Hematopoietic multipotent progenitor cell treated with erythropoietin and hydrocortisone succinate and interleukin-3 and kit ligand, for 8 days (in vitro differentiated cells): ENCODE measurements around the gene RAD51B.
"Not testable (repeated sequence)": the region's sequence is repeated elsewhere in the genome, so short reads cannot be mapped to it uniquely, and the experiment has no call there.

Experiments used
- DNase-seq: peaks from one replicate; pipeline ENCODE4 v3.0.0-alpha.2; 2015

RAD51B gene

GRCh38 chr14:67951529-67952135 lies 132.1 kb downstream of the RAD51B start:
- DNase-seq = no peak

GRCh38 chr14:67952381-67952780 lies 132.8 kb downstream of the RAD51B start:
- no peak for DNase-seq

GRCh38 chr14:67952786-67953185 lies 133.2 kb downstream of the RAD51B start:
- no peak for DNase-seq

- DNase-seq = no peak
Observed at GRCh38 chr14:67955261-67955660, 135.7 kb downstream of the RAD51B start.

- no peak for DNase-seq
Observed at GRCh38 chr14:67957946-67958345, 138.4 kb downstream of the RAD51B start.

- no peak for DNase-seq
Observed at GRCh38 chr14:67961676-67962075, 142.1 kb downstream of the RAD51B start.

- peak; percentile 20 for DNase-seq
Observed at GRCh38 chr14:67962215-67962644, 142.7 kb downstream of the RAD51B start.

GRCh38 chr14:67963545-67963944 lies 144.0 kb downstream of the RAD51B start:
- DNase-seq = peak; percentile 8

- no peak for DNase-seq
Observed at GRCh38 chr14:67963960-67964812, 144.6 kb downstream of the RAD51B start.

GRCh38 chr14:67965696-67966095 lies 146.1 kb downstream of the RAD51B start:
- no peak for DNase-seq

- DNase-seq = no peak
Observed at GRCh38 chr14:67967206-67967605, 147.6 kb downstream of the RAD51B start.

GRCh38 chr14:67967970-67968369 lies 148.4 kb downstream of the RAD51B start:
- DNase-seq = not testable (repeated sequence)

- no peak for DNase-seq
Observed at GRCh38 chr14:67970923-67971322, 151.3 kb downstream of the RAD51B start.

- DNase-seq = no peak
Observed at GRCh38 chr14:67971627-67972625, 152.3 kb downstream of the RAD51B start.

- DNase-seq = no peak
Observed at GRCh38 chr14:67973436-67973835, 153.9 kb downstream of the RAD51B start.

GRCh38 chr14:67975470-67975869 lies 155.9 kb downstream of the RAD51B start:
- no peak for DNase-seq

- DNase-seq = no peak
Observed at GRCh38 chr14:67977434-67978034, 158.0 kb downstream of the RAD51B start.

- DNase-seq = no peak
Observed at GRCh38 chr14:67978749-67979148, 159.2 kb downstream of the RAD51B start.

GRCh38 chr14:67982711-67983608 lies 163.4 kb downstream of the RAD51B start:
- DNase-seq = no peak

GRCh38 chr14:67984274-67984673 lies 164.7 kb downstream of the RAD51B start:
- DNase-seq = no peak

- no peak for DNase-seq
Observed at GRCh38 chr14:67986131-67986841, 166.7 kb downstream of the RAD51B start.
